GM23338 (cell line): ENCODE results near the gene SLC6A5.

Experiments used
- CTCF ChIP-seq, 2 experiments: fragments of 200-600 bp in 1 of 2; sonication (generic) in 1 of 2; conservative IDR thresholded peaks; 2 replicates each; pipeline versions ENCODE4 v1.5.1 to v1.6.1; 2016 to 2017; ENCODE audit warnings: antibody characterized with exemption in 2 of 2, low read depth in 2 of 2, mild to moderate bottlenecking in 2 of 2, moderate library complexity in 1 of 2
- POLR2AphosphoS5 ChIP-seq: IDR thresholded peaks from 2 replicates; pipeline ENCODE4 v1.6.1; 2016; ENCODE audit warnings: antibody characterized with exemption, low read depth

- TF ChIP-seq CTCF (conservative IDR thresholded peaks at IDR 0.05; ENCODE audit: low read depth in 2 of 2): no peak
- TF ChIP-seq POLR2AphosphoS5: no peak
Observed at GRCh38 chr11:20597154-20597679, 2.2 kb upstream of the SLC6A5 start.
